ENCODE measurements around the gene LRFN3. TPM values are rescaled to one million over a fixed set of nuclear protein-coding genes. Genes with fewer than 3 reads are reported as not detected.

LRFN3 gene
- total and polyA plus RNA-seq, 9 donors = 1.8 to 13.9 (median 8.7) TPM

DNA sequence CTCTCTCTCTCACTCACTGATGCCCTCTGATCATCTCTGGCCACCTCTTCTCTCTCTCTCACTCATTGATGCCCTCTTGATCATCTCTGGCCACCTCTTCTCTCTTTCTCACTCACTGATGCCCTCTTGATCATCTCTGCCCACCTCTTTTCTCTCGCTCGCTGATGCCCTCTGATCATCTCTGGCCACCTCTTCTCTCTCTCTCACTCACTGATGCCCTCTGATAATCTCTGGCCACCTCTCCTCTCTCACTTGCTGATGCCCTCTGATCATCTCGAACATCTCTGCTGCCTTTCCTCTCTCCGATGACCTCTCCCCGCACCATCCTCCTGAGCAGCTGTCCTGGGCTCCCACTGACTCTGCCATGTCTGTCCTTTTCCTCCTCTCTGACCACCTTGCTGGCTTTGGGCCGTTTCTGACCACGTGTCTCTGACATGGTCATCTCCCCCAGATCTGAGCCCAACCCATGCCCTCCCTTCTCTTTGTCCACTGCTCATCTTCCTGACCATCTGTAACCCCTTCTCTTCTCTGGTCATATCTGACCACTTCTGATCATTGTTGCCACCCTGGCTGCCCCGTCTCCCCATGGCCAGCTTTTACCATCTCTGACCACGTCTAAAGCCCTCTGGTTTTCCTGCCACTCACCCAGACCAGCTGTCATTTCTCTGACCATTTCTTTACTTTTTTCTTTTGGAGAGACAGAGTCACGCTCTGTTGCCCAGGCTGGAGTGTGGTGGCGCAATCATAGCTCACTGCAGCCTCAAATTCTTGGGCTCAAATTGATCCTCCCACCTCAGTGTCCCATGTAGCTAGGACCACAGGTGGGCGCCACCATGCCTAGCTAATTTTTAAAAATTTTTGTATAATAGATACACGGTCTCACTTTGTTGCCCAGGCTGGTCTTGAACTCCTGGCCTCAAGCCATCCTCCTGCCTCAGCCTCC, 2.4 kb downstream of the LRFN3 start:
- 82% methylated on average over 11 of the region's 13 CpGs for WGBS (ENCODE audit: insufficient coverage)
- no peaks in the 10 kb centered on the region for H3K9me3 ChIP-seq (replicated peaks; ENCODE audit: control insufficient read depth, low read depth, low read length)
- H3K27ac ChIP-seq (ENCODE audit: low read length) = no peak overlapping the region
- no peaks in the 10 kb centered on the region for H3K27me3 ChIP-seq (ENCODE audit: control insufficient read depth, insufficient read depth, low read length)
- no peak overlapping the region for H3K4me3 ChIP-seq (ENCODE audit: low read length)
- peaks cover 25% of the 10 kb centered on the region for H3K4me1 ChIP-seq (ENCODE audit: control insufficient read depth, insufficient read depth, low read length)
- peaks cover 17% of the 10 kb centered on the region for H3K36me3 ChIP-seq (ENCODE audit: control insufficient read depth, insufficient read depth, low read length)
- no peak for DNase-seq

DNA sequence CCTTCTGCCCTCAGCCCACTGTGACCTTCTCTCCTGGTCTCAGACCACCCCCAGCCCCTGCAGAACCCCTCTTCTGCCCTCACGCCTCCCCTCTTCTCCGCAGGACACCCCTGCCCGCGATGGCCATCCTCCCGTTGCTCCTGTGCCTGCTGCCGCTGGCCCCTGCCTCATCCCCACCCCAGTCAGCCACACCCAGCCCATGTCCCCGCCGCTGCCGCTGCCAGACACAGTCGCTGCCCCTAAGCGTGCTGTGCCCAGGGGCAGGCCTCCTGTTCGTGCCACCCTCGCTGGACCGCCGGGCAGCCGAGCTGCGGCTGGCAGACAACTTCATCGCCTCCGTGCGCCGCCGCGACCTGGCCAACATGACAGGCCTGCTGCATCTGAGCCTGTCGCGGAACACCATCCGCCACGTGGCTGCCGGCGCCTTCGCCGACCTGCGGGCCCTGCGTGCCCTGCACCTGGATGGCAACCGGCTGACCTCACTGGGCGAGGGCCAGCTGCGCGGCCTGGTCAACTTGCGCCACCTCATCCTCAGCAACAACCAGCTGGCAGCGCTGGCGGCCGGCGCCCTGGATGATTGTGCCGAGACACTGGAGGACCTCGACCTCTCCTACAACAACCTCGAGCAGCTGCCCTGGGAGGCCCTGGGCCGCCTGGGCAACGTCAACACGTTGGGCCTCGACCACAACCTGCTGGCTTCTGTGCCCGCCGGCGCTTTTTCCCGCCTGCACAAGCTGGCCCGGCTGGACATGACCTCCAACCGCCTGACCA, 3.3 kb downstream of the LRFN3 start:
- H3K4me1 ChIP-seq (ENCODE audit: control insufficient read depth, insufficient read depth, low read length) = peaks cover 25% of the 10 kb centered on the region
- no peak overlapping the region for H3K27ac ChIP-seq (ENCODE audit: low read length)
- peaks cover 17% of the 10 kb centered on the region for H3K36me3 ChIP-seq (ENCODE audit: control insufficient read depth, insufficient read depth, low read length)
- WGBS (ENCODE audit: insufficient coverage) = 92% methylated on average over 52 of the region's 55 CpGs
- H3K27me3 ChIP-seq (ENCODE audit: control insufficient read depth, insufficient read depth, low read length) = no peaks in the 10 kb centered on the region
- no peak for DNase-seq
- no peak overlapping the region for H3K4me3 ChIP-seq (ENCODE audit: low read length)
- H3K9me3 ChIP-seq (replicated peaks; ENCODE audit: control insufficient read depth, low read depth, low read length) = no peaks in the 10 kb centered on the region

DNA sequence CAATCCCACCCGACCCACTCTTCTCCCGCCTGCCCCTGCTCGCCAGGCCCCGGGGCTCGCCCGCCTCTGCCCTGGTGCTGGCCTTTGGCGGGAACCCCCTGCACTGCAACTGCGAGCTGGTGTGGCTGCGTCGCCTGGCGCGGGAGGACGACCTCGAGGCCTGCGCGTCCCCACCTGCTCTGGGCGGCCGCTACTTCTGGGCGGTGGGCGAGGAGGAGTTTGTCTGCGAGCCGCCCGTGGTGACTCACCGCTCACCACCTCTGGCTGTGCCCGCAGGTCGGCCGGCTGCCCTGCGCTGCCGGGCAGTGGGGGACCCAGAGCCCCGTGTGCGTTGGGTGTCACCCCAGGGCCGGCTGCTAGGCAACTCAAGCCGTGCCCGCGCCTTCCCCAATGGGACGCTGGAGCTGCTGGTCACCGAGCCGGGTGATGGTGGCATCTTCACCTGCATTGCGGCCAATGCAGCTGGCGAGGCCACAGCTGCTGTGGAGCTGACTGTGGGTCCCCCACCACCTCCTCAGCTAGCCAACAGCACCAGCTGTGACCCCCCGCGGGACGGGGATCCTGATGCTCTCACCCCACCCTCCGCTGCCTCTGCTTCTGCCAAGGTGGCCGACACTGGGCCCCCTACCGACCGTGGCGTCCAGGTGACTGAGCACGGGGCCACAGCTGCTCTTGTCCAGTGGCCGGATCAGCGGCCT, 4.1 kb downstream of the LRFN3 start:
- Histone ChIP-seq H3K9me3 (replicated peaks; ENCODE audit: control insufficient read depth, low read depth, low read length) (no peaks in the 10 kb centered on the region), H3K27ac (ENCODE audit: low read length) (no peak overlapping the region), H3K36me3 (ENCODE audit: control insufficient read depth, insufficient read depth, low read length) (peaks cover 17% of the 10 kb centered on the region), H3K4me1 (ENCODE audit: control insufficient read depth, insufficient read depth, low read length) (peaks cover 25% of the 10 kb centered on the region), H3K27me3 (ENCODE audit: control insufficient read depth, insufficient read depth, low read length) (no peaks in the 10 kb centered on the region), H3K4me3 (ENCODE audit: low read length) (no peak overlapping the region)
- DNase-seq = no peak
- 93% methylated on average over 49 of the region's 51 CpGs for WGBS (ENCODE audit: insufficient coverage)

DNA sequence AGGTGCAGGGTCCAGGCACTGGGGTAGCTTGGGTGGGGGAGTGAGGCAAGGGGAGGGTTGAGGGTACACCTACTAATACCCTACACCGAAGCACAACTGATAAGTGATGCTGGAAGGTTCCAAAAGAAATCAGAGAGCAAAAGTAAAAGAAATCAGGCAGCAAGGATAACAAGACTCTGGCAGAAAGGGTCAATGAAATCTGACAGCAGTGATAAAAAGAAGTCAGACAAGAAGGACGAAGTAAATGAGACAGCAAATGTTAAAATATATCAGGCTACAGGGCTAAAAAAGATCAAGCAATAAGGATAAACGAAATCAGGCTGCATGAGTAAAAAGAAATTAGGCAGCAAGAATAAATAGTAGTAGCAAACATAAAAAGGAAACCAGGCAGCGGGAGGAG, 4.7 kb downstream of the LRFN3 start:
- no peak overlapping the region for H3K4me3 ChIP-seq (ENCODE audit: low read length)
- H3K36me3 ChIP-seq (ENCODE audit: control insufficient read depth, insufficient read depth, low read length) = peaks cover 20% of the 10 kb centered on the region

DNA sequence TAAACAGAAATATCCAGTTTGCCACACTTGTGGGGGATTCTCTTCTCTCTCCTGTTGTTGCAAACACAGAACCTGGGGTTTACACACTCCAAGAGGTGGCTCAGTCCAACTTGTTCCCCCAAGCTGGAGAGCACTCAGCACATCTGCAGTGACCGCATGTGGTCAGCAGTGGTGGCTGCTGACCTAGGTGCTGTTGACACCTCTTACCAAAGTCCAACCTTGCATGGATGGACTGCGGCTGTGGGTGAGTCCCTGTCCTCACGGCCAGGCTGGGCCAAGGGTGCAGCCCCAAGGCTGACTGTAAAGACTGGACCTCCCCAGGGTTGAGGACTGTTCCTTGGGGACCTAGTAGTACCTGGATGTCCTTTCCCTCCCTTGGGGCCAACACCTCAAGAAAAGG, 6.1 kb downstream of the LRFN3 start:
- H3K9me3 ChIP-seq (replicated peaks; ENCODE audit: control insufficient read depth, low read depth, low read length) = no peaks in the 10 kb centered on the region
- WGBS (ENCODE audit: insufficient coverage) = 95% methylated on average over 2 of the region's 3 CpGs
- H3K4me3 ChIP-seq (ENCODE audit: low read length) = no peak overlapping the region
- peaks cover 20% of the 10 kb centered on the region for H3K36me3 ChIP-seq (ENCODE audit: control insufficient read depth, insufficient read depth, low read length)
- DNase-seq = no peak
- peaks cover 11% of the 10 kb centered on the region for H3K4me1 ChIP-seq (ENCODE audit: control insufficient read depth, insufficient read depth, low read length)
- H3K27me3 ChIP-seq (ENCODE audit: control insufficient read depth, insufficient read depth, low read length) = no peaks in the 10 kb centered on the region
- no peak overlapping the region for H3K27ac ChIP-seq (ENCODE audit: low read length)

More for the DNA sequence above, 4.7 kb downstream of the LRFN3 start:
- WGBS (ENCODE audit: insufficient coverage) = 83% methylated on average over 3 of the region's 4 CpGs
- no peaks in the 10 kb centered on the region for H3K27me3 ChIP-seq (ENCODE audit: control insufficient read depth, insufficient read depth, low read length)
- no peak overlapping the region for H3K27ac ChIP-seq (ENCODE audit: low read length)
- peaks cover 20% of the 10 kb centered on the region for H3K4me1 ChIP-seq (ENCODE audit: control insufficient read depth, insufficient read depth, low read length)
- DNase-seq = no peak
- no peaks in the 10 kb centered on the region for H3K9me3 ChIP-seq (replicated peaks; ENCODE audit: control insufficient read depth, low read depth, low read length)

DNA sequence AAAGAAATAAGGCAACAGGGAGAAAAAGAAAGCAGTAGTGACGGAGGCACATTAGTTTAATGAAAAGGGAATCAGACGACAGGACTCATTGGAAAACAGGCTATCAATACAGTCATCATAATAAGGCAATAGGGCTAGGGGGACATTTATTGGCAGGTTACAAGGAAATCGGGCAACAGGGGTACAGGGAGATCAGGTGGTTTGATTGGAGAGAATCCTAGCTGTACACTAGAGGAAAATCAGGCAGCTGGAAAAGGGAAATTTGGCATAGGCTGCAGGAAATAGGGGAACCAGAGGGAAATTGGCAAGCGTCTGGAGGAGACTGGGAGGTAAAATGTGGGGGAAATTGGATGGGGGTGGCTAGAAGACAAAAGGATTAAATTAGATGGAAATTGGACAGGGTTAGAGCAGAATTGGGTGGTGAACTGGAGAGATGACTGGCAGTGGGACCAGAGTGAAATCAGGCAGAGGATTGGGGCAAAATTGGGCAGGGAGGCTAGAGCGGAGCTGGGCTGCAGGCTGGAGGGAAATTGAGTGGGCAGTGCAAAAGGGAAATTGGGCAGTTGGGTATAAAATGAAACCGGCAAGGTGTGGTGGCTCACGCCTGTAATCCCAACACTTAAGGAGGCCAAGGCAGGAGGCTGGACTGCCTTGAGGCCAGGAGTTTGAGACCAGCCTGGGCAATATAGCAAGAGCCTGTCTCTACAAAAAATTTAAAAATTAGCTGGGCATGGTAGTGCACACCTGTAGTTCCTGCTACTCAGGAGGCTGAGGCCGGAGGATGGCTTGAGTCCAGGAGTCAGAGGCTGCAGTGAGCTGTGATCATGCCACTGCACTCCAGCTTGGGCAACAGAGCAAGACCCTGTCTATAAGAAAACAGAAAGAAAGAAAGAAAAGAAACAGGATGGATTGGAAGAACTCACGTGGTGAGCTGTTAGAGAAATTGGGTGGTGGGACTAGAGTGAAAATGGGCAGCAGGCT, 7.4 kb downstream of the LRFN3 start:
- 69% methylated on average over 7 of the region's 9 CpGs for WGBS (ENCODE audit: insufficient coverage)
- H3K4me3 ChIP-seq (ENCODE audit: low read length) = no peak overlapping the region
- H3K27me3 ChIP-seq (ENCODE audit: control insufficient read depth, insufficient read depth, low read length) = no peaks in the 10 kb centered on the region
- H3K4me1 ChIP-seq (ENCODE audit: control insufficient read depth, insufficient read depth, low read length) = no peaks in the 10 kb centered on the region
- no peak overlapping the region for H3K27ac ChIP-seq (ENCODE audit: low read length)
- no peak for DNase-seq
- H3K9me3 ChIP-seq (replicated peaks; ENCODE audit: control insufficient read depth, low read depth, low read length) = no peaks in the 10 kb centered on the region
- H3K36me3 ChIP-seq (ENCODE audit: control insufficient read depth, insufficient read depth, low read length) = peaks cover 18% of the 10 kb centered on the region

- no peaks in the 10 kb centered on the region for H3K4me1 ChIP-seq (ENCODE audit: control insufficient read depth, insufficient read depth, low read length)
- no peak for DNase-seq
- peaks cover 15% of the 10 kb centered on the region for H3K36me3 ChIP-seq (ENCODE audit: control insufficient read depth, insufficient read depth, low read length)
- WGBS (ENCODE audit: insufficient coverage) = 55% methylated on average over 51 of the region's 52 CpGs
- H3K4me3 ChIP-seq (ENCODE audit: low read length) = no peak overlapping the region
- no peak overlapping the region for H3K27ac ChIP-seq (ENCODE audit: low read length)
- H3K9me3 ChIP-seq (replicated peaks; ENCODE audit: control insufficient read depth, low read depth, low read length) = no peaks in the 10 kb centered on the region
- no peaks in the 10 kb centered on the region for H3K27me3 ChIP-seq (ENCODE audit: control insufficient read depth, insufficient read depth, low read length)
Measured at GRCh38 chr19:35944556-35944955, 8.4 kb downstream of the LRFN3 start.

DNA sequence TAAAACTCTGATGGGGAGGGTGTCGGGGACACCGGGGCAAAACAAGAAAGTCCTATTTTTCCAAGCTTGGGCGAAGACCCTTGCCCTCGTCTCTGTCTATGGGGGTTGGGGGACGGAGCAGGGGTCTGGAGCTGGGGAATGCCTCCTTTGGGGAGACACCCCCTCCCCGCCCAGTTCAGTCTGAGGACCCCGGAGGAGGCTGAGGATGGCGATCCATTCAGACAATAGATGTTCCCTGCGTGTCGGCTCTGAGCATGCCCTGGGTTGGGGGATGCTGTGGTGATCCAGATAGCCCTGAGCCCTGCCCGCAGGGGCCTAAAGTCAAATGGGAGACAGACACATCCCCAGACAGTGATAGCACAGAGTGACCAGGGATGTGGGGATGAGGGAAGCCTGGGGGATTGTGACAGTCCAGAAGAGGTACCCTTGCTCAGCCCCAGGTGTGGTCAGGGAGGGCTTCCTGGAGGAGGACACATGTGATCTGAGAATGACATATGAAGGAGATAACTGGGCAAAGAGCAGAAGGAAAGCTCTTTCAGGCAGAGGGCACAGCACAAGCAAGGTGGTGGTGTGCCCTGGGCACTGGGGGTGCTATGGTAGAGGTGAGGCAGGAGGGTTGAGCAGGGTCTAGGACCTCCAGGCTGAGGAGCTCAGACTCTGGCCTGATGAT, 9.1 kb downstream of the LRFN3 start:
- DNase-seq = no peak
- no peaks in the 10 kb centered on the region for H3K9me3 ChIP-seq (replicated peaks; ENCODE audit: control insufficient read depth, low read depth, low read length)
- no peak overlapping the region for H3K27ac ChIP-seq (ENCODE audit: low read length)
- H3K4me3 ChIP-seq (ENCODE audit: low read length) = no peak overlapping the region
- no peaks in the 10 kb centered on the region for H3K4me1 ChIP-seq (ENCODE audit: control insufficient read depth, insufficient read depth, low read length)
- H3K27me3 ChIP-seq (ENCODE audit: control insufficient read depth, insufficient read depth, low read length) = no peaks in the 10 kb centered on the region
- 83% methylated on average over 11 of the region's 11 CpGs for WGBS (ENCODE audit: insufficient coverage)
- H3K36me3 ChIP-seq (ENCODE audit: control insufficient read depth, insufficient read depth, low read length) = peaks cover 14% of the 10 kb centered on the region

GRCh38 chr19:35946203-35946602, 10.0 kb downstream of the LRFN3 start:
- no peaks in the 10 kb centered on the region for H3K4me1 ChIP-seq (ENCODE audit: control insufficient read depth, insufficient read depth, low read length)
- no peak for DNase-seq
- WGBS (ENCODE audit: insufficient coverage) = no CpG with 5 or more reads among the region's 4 CpGs

More at GRCh38 chr19:35946203-35946602, 10.0 kb downstream of the LRFN3 start:
- Histone ChIP-seq H3K27me3 (ENCODE audit: control insufficient read depth, insufficient read depth, low read length) (no peaks in the 10 kb centered on the region), H3K27ac (ENCODE audit: low read length) (no peak overlapping the region), H3K36me3 (ENCODE audit: control insufficient read depth, insufficient read depth, low read length) (peaks cover 8% of the 10 kb centered on the region), H3K9me3 (replicated peaks; ENCODE audit: control insufficient read depth, low read depth, low read length) (no peaks in the 10 kb centered on the region), H3K4me3 (ENCODE audit: low read length) (no peak overlapping the region)
